ENCODE results near the gene CMC1.

Gene CMC1

GRCh38 chr3:28232659-28233058 lies 8.8 kb upstream of the CMC1 start:
- TF ChIP-seq EZH2 (IDR thresholded peaks at IDR 0.05; ENCODE audit: borderline replicate concordance, low read depth, low read length, severe bottlenecking): no peak
- Histone ChIP-seq H3K36me3 (ENCODE audit: insufficient read depth, low read length) (no peaks in the 10 kb centered on the region), H3K9ac (ENCODE audit: low read depth, low read length) (no peak overlapping the region), H3K79me2 (ENCODE audit: insufficient read depth, low read length) (no peaks in the 10 kb centered on the region), H3K27ac (ENCODE audit: low read length) (no peak overlapping the region), H3K27me3 (ENCODE audit: insufficient read depth, low read length, poor library complexity) (no peaks in the 10 kb centered on the region), H3K4me3 (ENCODE audit: low read depth in 1 of 2, low read length in 2 of 2) (no peak overlapping the region), H3K9me3 (ENCODE audit: insufficient read depth, low read length, severe bottlenecking) (no peaks in the 10 kb centered on the region), H3K4me2 (ENCODE audit: insufficient read depth, low read length) (no peak overlapping the region), H2AFZ (ENCODE audit: low read depth, low read length) (no peak overlapping the region), H4K20me1 (ENCODE audit: insufficient read depth, low read length) (no peaks in the 10 kb centered on the region), H3K4me1 (ENCODE audit: insufficient read depth, low read length) (no peaks in the 10 kb centered on the region)
- no peak for DNase-seq
- ATAC-seq (ENCODE audit: insufficient read depth, low read depth): no peak

GRCh38 chr3:28234454-28234853 lies 7.0 kb upstream of the CMC1 start:
- Histone ChIP-seq H3K4me3 (ENCODE audit: low read depth in 1 of 2, low read length in 2 of 2) (no peak overlapping the region), H2AFZ (ENCODE audit: low read depth, low read length) (no peak overlapping the region), H3K9ac (ENCODE audit: low read depth, low read length) (no peak overlapping the region), H3K27ac (ENCODE audit: low read length) (no peak overlapping the region), H3K36me3 (ENCODE audit: insufficient read depth, low read length) (no peaks in the 10 kb centered on the region), H3K79me2 (ENCODE audit: insufficient read depth, low read length) (no peaks in the 10 kb centered on the region), H3K4me1 (ENCODE audit: insufficient read depth, low read length) (no peaks in the 10 kb centered on the region), H4K20me1 (ENCODE audit: insufficient read depth, low read length) (no peaks in the 10 kb centered on the region), H3K9me3 (ENCODE audit: insufficient read depth, low read length, severe bottlenecking) (no peaks in the 10 kb centered on the region), H3K4me2 (ENCODE audit: insufficient read depth, low read length) (no peak overlapping the region), H3K27me3 (ENCODE audit: insufficient read depth, low read length, poor library complexity) (no peaks in the 10 kb centered on the region)
- DNase-seq (no peak), ATAC-seq (ENCODE audit: insufficient read depth, low read depth) (no peak)
- no peak for TF ChIP-seq CTCF (IDR thresholded peaks at IDR 0.05; ENCODE audit: borderline replicate concordance, extremely low read depth, low read length, poor library complexity, severe bottlenecking)
- TF ChIP-seq EZH2 (IDR thresholded peaks at IDR 0.05; ENCODE audit: borderline replicate concordance, low read depth, low read length, severe bottlenecking): no peak

GRCh38 chr3:28239108-28239507 lies 2.3 kb upstream of the CMC1 start:
- no peak overlapping the region for H3K9ac ChIP-seq (ENCODE audit: low read depth, low read length)
- TF ChIP-seq CTCF (IDR thresholded peaks at IDR 0.05; ENCODE audit: borderline replicate concordance, extremely low read depth, low read length, poor library complexity, severe bottlenecking): no peak
- no peak for TF ChIP-seq EZH2 (IDR thresholded peaks at IDR 0.05; ENCODE audit: borderline replicate concordance, low read depth, low read length, severe bottlenecking)
- H3K4me3 ChIP-seq (ENCODE audit: low read depth in 1 of 2, low read length in 2 of 2): no peak overlapping the region
- DNase-seq: no peak
- no peaks in the 10 kb centered on the region for H4K20me1 ChIP-seq (ENCODE audit: insufficient read depth, low read length)
- no peaks in the 10 kb centered on the region for H3K27me3 ChIP-seq (ENCODE audit: insufficient read depth, low read length, poor library complexity)
- ATAC-seq (ENCODE audit: insufficient read depth, low read depth): no peak
- H2AFZ ChIP-seq (ENCODE audit: low read depth, low read length): peak overlapping the region; percentile 45
- no peak overlapping the region for H3K4me2 ChIP-seq (ENCODE audit: insufficient read depth, low read length)
- H3K9me3 ChIP-seq (ENCODE audit: insufficient read depth, low read length, severe bottlenecking): no peaks in the 10 kb centered on the region
- no peaks in the 10 kb centered on the region; the same call in 1 of the 2 replicates for H3K36me3 ChIP-seq (ENCODE audit: insufficient read depth, low read length)
- H3K27ac ChIP-seq (ENCODE audit: low read length): no peak overlapping the region
- peaks cover 26% of the 10 kb centered on the region for H3K79me2 ChIP-seq (ENCODE audit: insufficient read depth, low read length)
- H3K4me1 ChIP-seq (ENCODE audit: insufficient read depth, low read length): peaks cover 31% of the 10 kb centered on the region

- no peak for DNase-seq
- H2AFZ ChIP-seq (ENCODE audit: low read depth, low read length): peak overlapping the region; percentile 78
Observed at GRCh38 chr3:28240441-28240840, 978 bp upstream of the CMC1 start.

More at GRCh38 chr3:28240441-28240840, 978 bp upstream of the CMC1 start:
- Histone ChIP-seq H3K9me3 (ENCODE audit: insufficient read depth, low read length, severe bottlenecking) (no peaks in the 10 kb centered on the region), H3K4me1 (ENCODE audit: insufficient read depth, low read length) (peaks cover 36% of the 10 kb centered on the region), H3K9ac (ENCODE audit: low read depth, low read length) (peak overlapping the region; percentile 90), H3K36me3 (ENCODE audit: insufficient read depth, low read length) (no peaks in the 10 kb centered on the region; the same call in 1 of the 2 replicates), H3K27ac (ENCODE audit: low read length) (peak overlapping the region; percentile 89; the same call in 1 of the 2 replicates), H3K4me3 (ENCODE audit: low read depth in 1 of 2, low read length in 2 of 2) (peak overlapping the region in 1 of 2 experiments; percentile 86; a peak in 2 of 4 replicates), H4K20me1 (ENCODE audit: insufficient read depth, low read length) (no peaks in the 10 kb centered on the region), H3K4me2 (ENCODE audit: insufficient read depth, low read length) (peak overlapping the region; percentile 82), H3K79me2 (ENCODE audit: insufficient read depth, low read length) (peaks cover 39% of the 10 kb centered on the region), H3K27me3 (ENCODE audit: insufficient read depth, low read length, poor library complexity) (no peaks in the 10 kb centered on the region)
- TF ChIP-seq EZH2 (IDR thresholded peaks at IDR 0.05; ENCODE audit: borderline replicate concordance, low read depth, low read length, severe bottlenecking): no peak
- TF ChIP-seq CTCF (IDR thresholded peaks at IDR 0.05; ENCODE audit: borderline replicate concordance, extremely low read depth, low read length, poor library complexity, severe bottlenecking): no peak
- ATAC-seq (ENCODE audit: insufficient read depth, low read depth): no peak
